Adrenal gland (tissue), 5 donors: ENCODE measurements around the gene AQP5.

Source experiments
- CTCF ChIP-seq, 6 experiments: fragments of 450-650 bp in 4 of 6; fragments of 200-600 bp in 2 of 6; sonication (generic) in 1 of 6; IDR thresholded peaks; 1 replicate in 5 of 6; 2 replicates in 1 of 6; pipeline versions ENCODE4 v1.5.1 to v1.8.0; 2016 to 2021; ENCODE audit warnings: antibody characterized with exemption in 6 of 6, mild to moderate bottlenecking in 2 of 6, moderate library complexity in 1 of 6
- POLR2A ChIP-seq, 2 donors: fragments of 450-650 bp; IDR thresholded peaks; one replicate each; pipeline ENCODE4 v1.6.1; 2017; ENCODE audit warnings: antibody characterized with exemption in 2 of 2, mild to moderate bottlenecking in 2 of 2, moderate library complexity in 1 of 2
- donor health status: DM: no; HTN: no; CAD: no.

GRCh38 chr12:49932023-49932422, 29.6 kb upstream of the AQP5 start:
- TF ChIP-seq CTCF (IDR thresholded peaks at IDR 0.05) (no peak), POLR2A (IDR thresholded peaks at IDR 0.05) (no peak)
